Measurements from ENCODE around the gene SLIT3.
A peak's percentile ranks its signal among the peaks of the same experiment; 100 is the strongest.

SLIT3 gene

GRCh38 chr5:168701641-168702040 is 599.3 kb downstream of the SLIT3 start:
- peaks cover 0 to 14% of the 10 kb centered on the region in 2 donors for H3K27me3 Mint-ChIP-seq
- H3K9me3 Mint-ChIP-seq: no peaks in the 10 kb centered on the region
- DNase-seq (no peak), ATAC-seq (replicated peaks) (no peak)
- H3K36me3 Mint-ChIP-seq: no peaks in the 10 kb centered on the region
- no peak overlapping the region for H3K4me3 Mint-ChIP-seq
- H3K4me1 Mint-ChIP-seq: no peaks in the 10 kb centered on the region
- no peak overlapping the region for H3K27ac Mint-ChIP-seq

GRCh38 chr5:168699002-168699401 is 601.9 kb downstream of the SLIT3 start:
- no peak overlapping the region for H3K4me3 Mint-ChIP-seq
- ATAC-seq (replicated peaks) (no peak), DNase-seq (no peak)
- no peaks in the 10 kb centered on the region for H3K9me3 Mint-ChIP-seq
- no peaks in the 10 kb centered on the region for H3K4me1 Mint-ChIP-seq
- H3K27ac Mint-ChIP-seq: no peak overlapping the region
- H3K27me3 Mint-ChIP-seq: peaks cover 0 to 17% of the 10 kb centered on the region in 2 donors
- H3K36me3 Mint-ChIP-seq: no peaks in the 10 kb centered on the region

GRCh38 chr5:168697034-168697720 is 603.8 kb downstream of the SLIT3 start:
- ATAC-seq (replicated peaks): no peak
- no peak overlapping the region for H3K4me3 Mint-ChIP-seq
- no peaks in the 10 kb centered on the region for H3K4me1 Mint-ChIP-seq
- no peaks in the 10 kb centered on the region for H3K36me3 Mint-ChIP-seq
- H3K9me3 Mint-ChIP-seq: no peaks in the 10 kb centered on the region
- peaks cover 0 to 20% of the 10 kb centered on the region in 2 donors for H3K27me3 Mint-ChIP-seq
- no peak for DNase-seq
- H3K27ac Mint-ChIP-seq: no peak overlapping the region

GRCh38 chr5:168696611-168697010 is 604.3 kb downstream of the SLIT3 start:
- no peaks in the 10 kb centered on the region for H3K4me1 Mint-ChIP-seq

GRCh38 chr5:168695301-168695835 is 605.6 kb downstream of the SLIT3 start:
- no peak overlapping the region for H3K27ac Mint-ChIP-seq
- no peaks in the 10 kb centered on the region for H3K9me3 Mint-ChIP-seq
- H3K4me1 Mint-ChIP-seq: no peaks in the 10 kb centered on the region
- DNase-seq (no peak), ATAC-seq (replicated peaks) (no peak)
- no peaks in the 10 kb centered on the region for H3K36me3 Mint-ChIP-seq
- H3K4me3 Mint-ChIP-seq: no peak overlapping the region
- peaks cover 0 to 22% of the 10 kb centered on the region in 2 donors for H3K27me3 Mint-ChIP-seq

More at GRCh38 chr5:168696611-168697010, 604.3 kb downstream of the SLIT3 start:
- no peak for ATAC-seq (replicated peaks)
- Mint-ChIP-seq H3K9me3 (no peaks in the 10 kb centered on the region), H3K4me3 (no peak overlapping the region), H3K27ac (no peak overlapping the region), H3K27me3 (peaks cover 0 to 22% of the 10 kb centered on the region in 2 donors), H3K36me3 (no peaks in the 10 kb centered on the region)
- DNase-seq: no peak

GRCh38 chr5:168694289-168694688 is 606.6 kb downstream of the SLIT3 start:
- H3K4me1 Mint-ChIP-seq: no peaks in the 10 kb centered on the region
- H3K27me3 Mint-ChIP-seq: peaks cover 0 to 22% of the 10 kb centered on the region in 2 donors
- no peaks in the 10 kb centered on the region for H3K9me3 Mint-ChIP-seq

GRCh38 chr5:168693883-168694282 is 607.1 kb downstream of the SLIT3 start:
- H3K4me3 Mint-ChIP-seq: no peak overlapping the region
- H3K27ac Mint-ChIP-seq: no peak overlapping the region
- H3K27me3 Mint-ChIP-seq: peaks cover 0 to 22% of the 10 kb centered on the region in 2 donors
- no peaks in the 10 kb centered on the region for H3K9me3 Mint-ChIP-seq
- no peaks in the 10 kb centered on the region for H3K36me3 Mint-ChIP-seq
- no peak for ATAC-seq (replicated peaks)
- DNase-seq: no peak
- no peaks in the 10 kb centered on the region for H3K4me1 Mint-ChIP-seq

More at GRCh38 chr5:168694289-168694688, 606.6 kb downstream of the SLIT3 start:
- no peak for DNase-seq
- Mint-ChIP-seq H3K4me3 (no peak overlapping the region), H3K36me3 (no peaks in the 10 kb centered on the region), H3K27ac (no peak overlapping the region)
- no peak for ATAC-seq (replicated peaks)

GRCh38 chr5:168693297-168693696 is 607.6 kb downstream of the SLIT3 start:
- ATAC-seq (replicated peaks): no peak

GRCh38 chr5:168691891-168692290 is 609.0 kb downstream of the SLIT3 start:
- Mint-ChIP-seq H3K27ac (no peak overlapping the region), H3K27me3 (peaks cover 0 to 13% of the 10 kb centered on the region in 2 donors), H3K4me1 (no peaks in the 10 kb centered on the region)

More at GRCh38 chr5:168693297-168693696, 607.6 kb downstream of the SLIT3 start:
- no peak overlapping the region for H3K27ac Mint-ChIP-seq
- no peaks in the 10 kb centered on the region for H3K36me3 Mint-ChIP-seq
- H3K27me3 Mint-ChIP-seq: peaks cover 0 to 22% of the 10 kb centered on the region in 2 donors
- H3K9me3 Mint-ChIP-seq: no peaks in the 10 kb centered on the region
- no peaks in the 10 kb centered on the region for H3K4me1 Mint-ChIP-seq
- no peak for DNase-seq
- H3K4me3 Mint-ChIP-seq: no peak overlapping the region

GRCh38 chr5:168689260-168689659 is 611.7 kb downstream of the SLIT3 start:
- ATAC-seq (replicated peaks) (no peak), DNase-seq (no peak)
- no peak overlapping the region for H3K4me3 Mint-ChIP-seq
- H3K36me3 Mint-ChIP-seq: no peaks in the 10 kb centered on the region
- H3K4me1 Mint-ChIP-seq: no peaks in the 10 kb centered on the region
- no peak overlapping the region for H3K27ac Mint-ChIP-seq
- no peaks in the 10 kb centered on the region for H3K9me3 Mint-ChIP-seq
- H3K27me3 Mint-ChIP-seq: peaks cover 6 to 10% of the 10 kb centered on the region in 2 donors

More at GRCh38 chr5:168691891-168692290, 609.0 kb downstream of the SLIT3 start:
- Mint-ChIP-seq H3K9me3 (no peaks in the 10 kb centered on the region), H3K4me3 (no peak overlapping the region), H3K36me3 (no peaks in the 10 kb centered on the region)
- no peak for DNase-seq
- ATAC-seq (replicated peaks): no peak

- H3K4me3 Mint-ChIP-seq: no peak overlapping the region
- no peak overlapping the region for H3K27ac Mint-ChIP-seq
- DNase-seq: no peak
- no peaks in the 10 kb centered on the region for H3K9me3 Mint-ChIP-seq
- no peak for ATAC-seq (replicated peaks)
- H3K27me3 Mint-ChIP-seq: peaks cover 6% of the 10 kb centered on the region in 2 donors
- H3K36me3 Mint-ChIP-seq: no peaks in the 10 kb centered on the region
- peaks cover 0 to 4% of the 10 kb centered on the region in 2 donors for H3K4me1 Mint-ChIP-seq
Observed at GRCh38 chr5:168686837-168687236, 614.1 kb downstream of the SLIT3 start.

GRCh38 chr5:168685566-168685965 is 615.4 kb downstream of the SLIT3 start:
- H3K4me3 Mint-ChIP-seq: no peak overlapping the region
- peaks cover 0 to 4% of the 10 kb centered on the region in 2 donors for H3K4me1 Mint-ChIP-seq
- no peaks in the 10 kb centered on the region for H3K36me3 Mint-ChIP-seq
- H3K27me3 Mint-ChIP-seq: peaks cover 6% of the 10 kb centered on the region in 2 donors
- no peak for DNase-seq
- H3K9me3 Mint-ChIP-seq: no peaks in the 10 kb centered on the region
- H3K27ac Mint-ChIP-seq: no peak overlapping the region
- no peak for ATAC-seq (replicated peaks)

GRCh38 chr5:168683927-168684295 is 617.0 kb downstream of the SLIT3 start:
- ATAC-seq (replicated peaks): no peak
- Mint-ChIP-seq H3K27ac (no peak overlapping the region), H3K36me3 (no peaks in the 10 kb centered on the region)

GRCh38 chr5:168683247-168683926 is 617.6 kb downstream of the SLIT3 start:
- H3K27ac Mint-ChIP-seq: no peak overlapping the region
- peak overlapping the region in 1 of 2 donors; percentile 21 for H3K4me3 Mint-ChIP-seq
- ATAC-seq (replicated peaks) (peak; percentile 61 to 77), DNase-seq (peak; percentile 18)
- peaks cover 0 to 4% of the 10 kb centered on the region in 2 donors for H3K4me1 Mint-ChIP-seq
- no peaks in the 10 kb centered on the region for H3K36me3 Mint-ChIP-seq
- peaks cover 5 to 6% of the 10 kb centered on the region in 2 donors for H3K27me3 Mint-ChIP-seq
- no peaks in the 10 kb centered on the region for H3K9me3 Mint-ChIP-seq

More at GRCh38 chr5:168683927-168684295, 617.0 kb downstream of the SLIT3 start:
- Mint-ChIP-seq H3K27me3 (peaks cover 6% of the 10 kb centered on the region in 2 donors), H3K9me3 (no peaks in the 10 kb centered on the region), H3K4me3 (no peak overlapping the region), H3K4me1 (peaks cover 0 to 4% of the 10 kb centered on the region in 2 donors)
- no peak for DNase-seq
